Upper lobe of left lung (tissue), 4 donors: ENCODE results near the gene SLC16A11.

ENCODE experiments used
- CTCF ChIP-seq, 6 experiments: fragments of 450-650 bp in 4 of 6; fragments of 200-600 bp in 2 of 6; sonication (generic) in 2 of 6; IDR thresholded peaks; one replicate each; pipeline ENCODE4 v1.5.1; 2016 to 2019; ENCODE audit warnings: antibody characterized with exemption in 6 of 6
- EP300 ChIP-seq, 4 donors: sonication (generic); formaldehyde crosslinking; IDR thresholded peaks; one replicate each; pipeline ENCODE4 v1.5.1; 2017; ENCODE audit warnings: antibody characterized with exemption in 4 of 4, control low read depth in 2 of 4
- POLR2A ChIP-seq, 4 donors: fragments of 450-650 bp; IDR thresholded peaks; one replicate each; pipeline ENCODE4 v1.5.1; 2016 to 2017; ENCODE audit warnings: antibody characterized with exemption in 4 of 4, mild to moderate bottlenecking in 2 of 4
- POLR2AphosphoS5 ChIP-seq, 2 donors: sonication (generic); formaldehyde crosslinking; IDR thresholded peaks; one replicate each; pipeline ENCODE4 v1.5.1; 2017; ENCODE audit warnings: antibody characterized with exemption in 2 of 2

DNA sequence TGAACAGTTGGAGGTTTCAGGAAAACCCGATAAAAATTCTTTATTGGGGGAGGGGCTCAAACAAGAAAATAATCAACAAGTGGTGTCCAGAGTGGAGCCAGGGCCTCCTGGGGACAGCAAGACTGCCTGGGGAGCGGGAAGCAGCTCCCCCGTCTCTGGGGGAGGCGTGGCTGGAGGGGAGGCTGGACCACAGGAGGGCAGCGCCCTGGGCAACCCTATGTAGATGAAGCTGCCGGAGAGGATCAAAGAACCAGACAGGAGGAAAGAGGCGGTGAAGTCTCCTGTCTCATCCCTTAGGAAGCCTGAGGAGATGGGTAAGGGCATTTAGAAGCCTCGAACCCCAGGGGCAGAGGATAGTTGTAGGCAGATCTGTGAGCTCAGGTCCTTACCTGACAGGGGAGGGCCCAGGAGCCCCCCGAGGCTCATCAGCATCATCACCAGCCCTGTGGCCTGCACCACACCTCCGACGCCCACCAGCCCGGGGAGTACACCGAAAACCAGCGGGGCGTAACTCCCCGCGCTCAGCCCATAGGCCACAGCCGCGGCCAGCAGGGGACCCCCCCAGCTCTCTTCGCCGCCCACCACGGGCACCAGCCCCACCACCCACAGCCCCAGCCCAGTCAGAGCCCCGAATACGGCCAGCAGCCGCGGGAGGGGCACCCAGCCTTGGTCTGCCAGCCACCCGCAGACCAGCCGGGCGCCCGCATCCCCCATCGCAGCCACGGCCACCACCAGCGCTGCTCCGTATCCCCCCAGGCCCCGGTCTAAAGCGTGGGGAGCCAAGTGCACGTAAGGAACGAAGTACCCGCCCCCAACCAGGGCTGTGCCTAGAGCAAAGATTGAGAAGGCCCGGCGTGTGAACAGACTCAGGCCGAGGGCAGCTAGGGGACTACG lies 2.0 kb downstream of the SLC16A11 start:
- TF ChIP-seq POLR2AphosphoS5 (IDR thresholded peaks at IDR 0.05) (no peak), CTCF (IDR thresholded peaks at IDR 0.05) (no peak), POLR2A (IDR thresholded peaks at IDR 0.05) (no peak), EP300 (IDR thresholded peaks at IDR 0.05) (no peak)
